GM23338 (cell line): ENCODE data around the gene SMIM43.

ENCODE experiments used
- CTCF ChIP-seq, 2 experiments: fragments of 200-600 bp in 1 of 2; sonication (generic) in 1 of 2; conservative IDR thresholded peaks; 2 replicates each; pipeline versions ENCODE4 v1.5.1 to v1.6.1; 2016 to 2017; ENCODE audit warnings: antibody characterized with exemption in 2 of 2, low read depth in 2 of 2, mild to moderate bottlenecking in 2 of 2, moderate library complexity in 1 of 2
- POLR2AphosphoS5 ChIP-seq: IDR thresholded peaks from 2 replicates; pipeline ENCODE4 v1.6.1; 2016; ENCODE audit warnings: antibody characterized with exemption, low read depth

GRCh38 chr4:121814756-121815155 is 49.8 kb upstream of the SMIM43 start:
- TF ChIP-seq CTCF (conservative IDR thresholded peaks at IDR 0.05; ENCODE audit: low read depth in 2 of 2): no peak
- no peak for TF ChIP-seq POLR2AphosphoS5
